NCI-H1417 treated with DMSO at 0.1 percent for 48 hours (cell line): ENCODE results near the gene ASIC2.
"Not testable (repeated sequence)": the region's sequence is repeated elsewhere in the genome, so short reads cannot be mapped to it uniquely, and the experiment has no call there.

Experiments
- DNase-seq: peaks from one replicate; lab custom pipeline; 2025; lab: John Stamatoyannopoulos, UW

Gene ASIC2

GRCh38 chr17:33019161-33019890 lies 273.8 kb downstream of the ASIC2 start:
- DNase-seq: no peak

- no peak for DNase-seq
These were observed 275.7 kb downstream of the ASIC2 start for GRCh38 chr17:33017366-33017765.

GRCh38 chr17:33016920-33017319 lies 276.2 kb downstream of the ASIC2 start:
- no peak for DNase-seq

- DNase-seq: no peak
These were observed 277.3 kb downstream of the ASIC2 start for GRCh38 chr17:33015716-33016346.

- DNase-seq: no peak
These were observed 278.3 kb downstream of the ASIC2 start for GRCh38 chr17:33014751-33015150.

GRCh38 chr17:33013596-33014375 lies 279.3 kb downstream of the ASIC2 start:
- DNase-seq: no peak

GRCh38 chr17:33012522-33013033 lies 280.5 kb downstream of the ASIC2 start:
- no peak for DNase-seq

- DNase-seq: no peak
These were observed 283.5 kb downstream of the ASIC2 start for GRCh38 chr17:33009636-33010035.

GRCh38 chr17:33007186-33007585 lies 285.9 kb downstream of the ASIC2 start:
- DNase-seq: no peak

- no peak for DNase-seq
These were observed 290.8 kb downstream of the ASIC2 start for GRCh38 chr17:33002246-33002645.

- DNase-seq: no peak
These were observed 294.2 kb downstream of the ASIC2 start for GRCh38 chr17:32998887-32999228.

GRCh38 chr17:32998111-32998886 lies 294.8 kb downstream of the ASIC2 start:
- DNase-seq: no peak

GRCh38 chr17:32995416-32996045 lies 297.6 kb downstream of the ASIC2 start:
- DNase-seq: no peak

GRCh38 chr17:32993977-32994376 lies 299.1 kb downstream of the ASIC2 start:
- no peak for DNase-seq

- DNase-seq: no peak
These were observed 300.6 kb downstream of the ASIC2 start for GRCh38 chr17:32992321-32993033.

GRCh38 chr17:32988481-32989101 lies 304.5 kb downstream of the ASIC2 start:
- DNase-seq: no peak

GRCh38 chr17:32987868-32988267 lies 305.2 kb downstream of the ASIC2 start:
- not testable (repeated sequence) for DNase-seq

- DNase-seq: not testable (repeated sequence)
These were observed 305.7 kb downstream of the ASIC2 start for GRCh38 chr17:32987453-32987805.

- no peak for DNase-seq
These were observed 307.9 kb downstream of the ASIC2 start for GRCh38 chr17:32985050-32985756.

GRCh38 chr17:32981611-32982010 lies 311.5 kb downstream of the ASIC2 start:
- not testable (repeated sequence) for DNase-seq
